Activated T-helper 2 cell treated with anti-CD3 and anti-CD28 coated beads, Interferon-gamma antibody, Interleukin-2, Interleukin-4, amounts not matched to agents 10 μg/mL and 5 μg/mL and 100 μg/mL, durations not matched to agents 14 hours and 24 hours and 36 hours (primary cell): ENCODE measurements around the gene FBXL13. TPM values are rescaled to one million over a fixed set of nuclear protein-coding genes. Genes with fewer than 3 reads are reported as not detected.

ENCODE experiments used
- DNase-seq: peaks from one replicate; pipeline ENCODE4 v3.0.0; 2021; ENCODE audit warnings: low spot score
- H3K27ac Mint-ChIP-seq: one replicate; pipeline ENCODE4 v1.8.0; 2021; ENCODE audit warnings: mixed read lengths
- H3K27me3 Mint-ChIP-seq: one replicate; pipeline ENCODE4 v1.8.0; 2021; ENCODE audit warnings: low read depth, mixed read lengths
- H3K36me3 Mint-ChIP-seq: one replicate; pipeline ENCODE4 v1.8.0; 2021; ENCODE audit warnings: low read depth, mixed read lengths
- H3K4me1 Mint-ChIP-seq: one replicate; pipeline ENCODE4 v1.8.0; 2021; ENCODE audit warnings: low read depth, mixed read lengths
- H3K4me3 Mint-ChIP-seq: one replicate; pipeline ENCODE4 v1.8.0; 2021; ENCODE audit warnings: low read depth, mild to moderate bottlenecking, moderate library complexity, mixed read lengths
- H3K9me3 Mint-ChIP-seq: one replicate; pipeline ENCODE4 v1.8.0; 2021; ENCODE audit warnings: mixed read lengths
- intact Hi-C: fragments of 100-400 bp; cut with micrococcal nuclease; formaldehyde crosslinking; loops from one replicate; pipeline ENCODE4 v1.15.1; 2023
- total RNA-seq: library from RNA; stranded (reverse); gene quantifications from 2 replicates; pipeline ENCODE4 v1.2.3, GENCODE V29; 2022

Gene FBXL13
- total RNA-seq, 1 donor from 2014 or later: 0.41 TPM

DNA sequence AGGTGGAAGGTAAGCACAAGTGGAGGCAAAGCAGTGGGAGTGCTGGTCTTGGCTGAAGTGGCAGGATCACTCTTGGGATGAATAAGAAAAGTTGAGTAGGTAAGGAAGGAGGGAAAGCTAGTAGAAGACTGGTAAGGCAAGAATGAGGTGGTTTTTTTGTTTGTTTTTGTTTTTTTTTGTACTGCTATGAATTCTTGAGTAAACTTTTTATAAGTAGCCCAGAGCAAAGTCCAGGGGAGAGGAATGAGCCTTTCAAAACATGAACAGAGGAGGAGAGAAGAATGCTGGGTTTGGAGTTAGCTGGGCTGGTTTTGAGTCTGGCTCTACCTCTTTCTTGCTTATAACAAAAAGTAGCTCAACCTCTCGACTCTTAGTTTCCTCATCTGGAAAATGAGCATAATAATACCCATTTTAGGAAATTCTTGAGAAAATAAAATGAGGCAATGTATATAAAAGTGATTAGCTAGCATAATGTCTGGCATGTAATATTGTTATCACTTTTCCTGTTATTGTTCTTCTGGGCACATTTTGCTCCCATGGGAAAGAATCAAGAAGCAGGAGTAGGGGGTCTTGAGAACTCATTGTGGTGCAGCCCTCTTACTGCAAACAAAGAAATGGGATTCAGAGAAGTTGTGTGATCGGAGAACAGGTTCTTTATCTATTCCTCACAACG, 185.9 kb downstream of the FBXL13 start:
- no peaks in the 10 kb centered on the region for H3K36me3 Mint-ChIP-seq
- no peaks in the 10 kb centered on the region for H3K4me1 Mint-ChIP-seq
- no peak overlapping the region for H3K4me3 Mint-ChIP-seq
- intact Hi-C loops: no loop called here
- peaks cover 9% of the 10 kb centered on the region for H3K27me3 Mint-ChIP-seq
- H3K9me3 Mint-ChIP-seq: no peaks in the 10 kb centered on the region
- H3K27ac Mint-ChIP-seq: no peak overlapping the region
- no peak for DNase-seq

DNA sequence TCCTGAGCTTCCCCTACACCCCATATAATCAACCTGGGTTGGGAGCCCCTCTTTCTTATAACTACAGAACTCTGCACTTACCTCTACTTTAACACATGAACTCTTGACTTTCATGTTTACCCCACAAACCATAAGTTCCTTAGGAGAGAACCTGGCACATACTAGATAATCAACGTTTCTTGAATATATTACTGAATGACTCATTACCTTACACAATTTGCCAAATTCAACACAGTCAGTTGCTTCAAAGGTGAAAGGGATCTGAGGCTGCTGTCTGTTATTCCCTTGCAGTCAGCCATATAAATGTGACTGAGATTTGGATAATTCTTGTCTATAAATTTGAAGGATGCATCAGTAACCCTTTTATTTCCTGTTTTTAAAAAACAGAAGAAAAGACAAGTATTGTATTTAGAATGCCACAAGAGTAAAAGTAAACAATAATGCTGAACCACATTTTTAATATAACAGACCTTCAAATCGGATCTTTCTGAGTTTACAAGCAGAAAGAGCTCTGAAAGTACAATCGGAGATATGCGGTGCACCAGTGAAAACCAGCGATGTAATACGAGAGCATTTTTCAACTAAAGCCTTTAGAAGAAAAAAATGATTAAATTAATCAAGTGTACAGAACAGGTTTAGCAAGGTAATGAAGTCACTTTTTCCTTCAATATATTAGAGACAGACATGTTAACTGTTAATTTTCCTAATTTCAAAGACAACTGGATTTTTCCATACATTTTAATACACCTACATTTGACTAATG, 191.3 kb downstream of the FBXL13 start:
- no peak for DNase-seq
- Mint-ChIP-seq H3K4me3 (no peak overlapping the region), H3K27ac (no peak overlapping the region), H3K4me1 (no peaks in the 10 kb centered on the region), H3K36me3 (no peaks in the 10 kb centered on the region), H3K9me3 (no peaks in the 10 kb centered on the region), H3K27me3 (peaks cover 7% of the 10 kb centered on the region)
- intact Hi-C loops: no loop called here

DNA sequence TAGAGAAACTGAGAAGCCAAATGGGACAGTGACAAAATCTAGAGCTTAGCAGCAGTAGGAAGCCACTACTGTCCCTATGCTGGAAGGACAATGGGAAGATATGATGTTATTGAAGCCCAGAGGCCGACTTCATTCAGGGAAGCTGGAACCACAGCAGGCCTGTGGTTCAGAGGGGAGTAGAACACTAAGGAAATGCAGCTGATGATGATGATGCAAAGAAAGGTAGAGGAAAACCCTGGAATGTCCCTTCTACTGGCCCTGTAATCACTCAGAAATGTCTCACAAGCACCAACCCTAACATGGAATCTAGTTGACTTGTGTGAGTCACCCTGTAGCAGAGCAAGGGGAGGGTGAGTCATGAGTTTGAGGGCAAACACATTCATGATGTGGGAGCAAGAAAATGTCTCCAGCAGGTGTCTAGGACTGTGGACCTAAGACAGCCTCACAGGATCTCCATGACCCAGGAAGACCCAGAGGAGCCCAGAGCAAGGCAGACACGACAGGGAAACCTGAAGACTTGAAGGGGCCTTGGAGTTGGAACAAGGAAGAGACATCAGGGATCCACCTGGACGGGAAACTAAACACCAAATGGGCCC, 198.8 kb downstream of the FBXL13 start:
- H3K4me1 Mint-ChIP-seq: peaks cover 33% of the 10 kb centered on the region
- no peaks in the 10 kb centered on the region for H3K36me3 Mint-ChIP-seq
- H3K27ac Mint-ChIP-seq: no peak overlapping the region
- no peaks in the 10 kb centered on the region for H3K9me3 Mint-ChIP-seq
- intact Hi-C loops: loop anchor here (1.0 to 10.0 kb wide), 2 partner anchors 40 to 199 kb away; partner anchors contain the start of genes ARMC10 and FBXL13
- peaks cover 8% of the 10 kb centered on the region for H3K27me3 Mint-ChIP-seq
- H3K4me3 Mint-ChIP-seq: no peak overlapping the region
- DNase-seq: no peak

DNA sequence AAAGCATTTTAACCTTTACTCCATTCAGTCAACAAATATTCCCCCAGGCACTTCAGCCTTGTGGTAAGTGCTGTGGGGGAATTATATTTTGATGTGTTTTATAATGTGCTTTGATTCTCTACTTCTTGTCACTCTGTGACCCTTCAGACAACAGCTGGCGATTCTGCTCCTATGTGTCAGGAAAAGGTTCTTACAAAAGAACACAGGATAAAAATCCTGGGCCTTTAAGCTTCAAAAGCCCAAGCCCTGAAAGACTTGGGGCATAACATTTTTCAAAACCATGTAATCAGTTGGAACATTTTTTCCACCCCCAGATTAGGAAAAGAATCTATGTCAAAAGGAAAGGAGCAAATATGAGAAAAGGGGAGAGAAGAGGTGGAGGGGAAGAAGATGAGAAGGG, 199.6 kb downstream of the FBXL13 start:
- Mint-ChIP-seq H3K4me3 (no peak overlapping the region), H3K4me1 (peaks cover 33% of the 10 kb centered on the region), H3K27ac (no peak overlapping the region), H3K9me3 (no peaks in the 10 kb centered on the region), H3K27me3 (peaks cover 2% of the 10 kb centered on the region), H3K36me3 (no peaks in the 10 kb centered on the region)
- no peak for DNase-seq
- intact Hi-C loops: loop anchor here (1.0 to 10.0 kb wide), 3 partner anchors 40 to 200 kb away; partner anchors contain the start of genes ARMC10 and FBXL13

DNA sequence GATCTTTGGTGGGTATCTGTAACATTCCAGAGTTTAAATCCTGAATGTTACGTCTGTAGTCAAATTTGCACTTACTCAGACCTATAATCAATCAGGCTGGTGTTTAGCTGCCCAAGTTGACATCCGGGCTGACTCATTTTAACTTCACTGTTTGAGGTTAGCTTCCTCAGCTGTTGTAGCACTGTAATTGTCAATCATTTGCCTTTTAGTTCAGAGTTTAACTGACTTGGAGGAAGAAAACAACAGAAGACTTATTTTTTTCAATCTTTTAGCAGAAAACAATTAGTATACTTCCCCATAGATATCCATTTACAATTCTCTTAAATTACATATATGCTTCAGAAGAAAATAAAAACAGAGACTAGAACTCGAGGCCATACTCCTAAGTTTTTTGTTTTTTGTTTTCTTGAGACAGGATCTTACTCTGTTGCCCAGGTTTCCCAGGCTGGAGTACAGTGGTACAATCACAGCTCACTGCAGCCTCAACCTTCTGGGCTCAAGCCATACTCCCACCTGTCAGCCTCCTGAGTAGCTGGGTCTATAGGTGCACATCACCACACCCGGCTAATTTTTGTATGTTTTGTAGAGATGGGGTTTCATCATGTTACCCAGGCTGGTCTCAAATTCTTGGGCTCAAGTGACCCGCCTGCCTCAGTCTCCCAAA, 200.3 kb downstream of the FBXL13 start:
- Mint-ChIP-seq H3K27me3 (peaks cover 2% of the 10 kb centered on the region), H3K9me3 (no peaks in the 10 kb centered on the region), H3K4me3 (no peak overlapping the region), H3K27ac (peak overlapping the region; percentile 28), H3K4me1 (peaks cover 33% of the 10 kb centered on the region), H3K36me3 (no peaks in the 10 kb centered on the region)
- intact Hi-C loops: loop anchor here (1.0 to 10.0 kb wide), 2 partner anchors 60 to 201 kb away; partner anchors contain the start of genes ARMC10 and FBXL13
- peak; percentile 17 for DNase-seq

DNA sequence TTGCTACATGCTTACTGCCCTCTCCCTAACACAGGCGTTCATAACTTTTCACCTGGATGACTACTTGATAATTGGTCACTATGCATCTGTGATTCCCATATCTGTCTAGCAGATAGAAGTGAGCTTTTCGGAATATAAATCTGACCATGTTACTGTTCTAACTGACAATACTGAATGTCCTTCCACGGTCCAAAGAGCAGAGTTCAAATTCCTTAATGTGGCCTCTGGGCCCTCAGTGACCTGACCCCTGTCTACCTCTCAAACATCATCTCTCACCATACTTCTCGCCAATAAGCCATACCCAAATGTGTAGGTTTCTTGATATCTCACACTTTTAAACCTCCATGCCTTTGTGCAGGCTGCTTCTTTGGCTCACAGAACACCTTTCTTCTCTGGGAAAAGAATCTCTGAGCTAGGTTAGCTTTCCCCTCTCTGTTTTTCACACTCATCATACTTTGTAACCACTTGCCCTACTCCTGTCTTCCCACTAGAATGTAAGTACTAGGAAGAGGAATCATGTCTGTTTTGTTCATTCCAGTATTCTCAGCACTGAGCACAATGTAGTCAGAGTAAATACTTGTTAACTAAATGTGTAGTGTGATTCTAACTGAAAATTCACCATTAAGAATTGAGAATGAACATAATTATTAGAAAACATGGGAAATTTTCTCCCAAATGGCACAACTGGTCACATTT, 201.0 kb downstream of the FBXL13 start:
- no peak overlapping the region for H3K4me3 Mint-ChIP-seq
- intact Hi-C loops: loop anchor here (1.0 to 10.0 kb wide), 2 partner anchors 59 to 201 kb away; partner anchors contain the start of genes ARMC10 and FBXL13

DNA sequence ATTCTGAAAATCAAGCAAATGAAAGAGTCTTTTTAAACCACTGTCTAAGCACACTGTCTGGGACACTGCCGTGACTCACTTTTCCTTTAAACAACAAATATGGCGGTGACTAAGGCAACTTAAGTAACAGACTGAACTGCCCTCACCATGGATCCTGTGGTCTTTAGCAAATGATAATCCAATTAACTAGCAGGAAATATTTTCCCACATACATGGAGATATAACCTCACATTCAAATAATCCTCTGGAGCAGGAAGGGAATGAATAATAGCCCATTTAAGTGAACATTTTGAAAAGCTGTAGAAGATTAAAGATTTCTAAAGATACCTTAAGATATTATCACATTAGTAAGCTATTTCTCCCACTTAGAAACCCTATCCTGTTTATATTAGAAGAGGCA, 202.1 kb downstream of the FBXL13 start:
- peaks cover 36% of the 10 kb centered on the region for H3K4me1 Mint-ChIP-seq
- intact Hi-C loops: loop anchor here (10.0 kb wide), 1 partner anchor 202 kb away; the partner anchor contains the start of genes ARMC10 and FBXL13
- H3K9me3 Mint-ChIP-seq: no peaks in the 10 kb centered on the region
- no peaks in the 10 kb centered on the region for H3K36me3 Mint-ChIP-seq
- H3K27ac Mint-ChIP-seq: no peak overlapping the region
- no peak for DNase-seq
- H3K4me3 Mint-ChIP-seq: no peak overlapping the region
- H3K27me3 Mint-ChIP-seq: peaks cover 2% of the 10 kb centered on the region

More for the DNA sequence above, 201.0 kb downstream of the FBXL13 start:
- no peaks in the 10 kb centered on the region for H3K36me3 Mint-ChIP-seq
- DNase-seq: no peak
- H3K27me3 Mint-ChIP-seq: peaks cover 2% of the 10 kb centered on the region
- peaks cover 33% of the 10 kb centered on the region for H3K4me1 Mint-ChIP-seq
- no peaks in the 10 kb centered on the region for H3K9me3 Mint-ChIP-seq
- H3K27ac Mint-ChIP-seq: peak overlapping the region; percentile 29

DNA sequence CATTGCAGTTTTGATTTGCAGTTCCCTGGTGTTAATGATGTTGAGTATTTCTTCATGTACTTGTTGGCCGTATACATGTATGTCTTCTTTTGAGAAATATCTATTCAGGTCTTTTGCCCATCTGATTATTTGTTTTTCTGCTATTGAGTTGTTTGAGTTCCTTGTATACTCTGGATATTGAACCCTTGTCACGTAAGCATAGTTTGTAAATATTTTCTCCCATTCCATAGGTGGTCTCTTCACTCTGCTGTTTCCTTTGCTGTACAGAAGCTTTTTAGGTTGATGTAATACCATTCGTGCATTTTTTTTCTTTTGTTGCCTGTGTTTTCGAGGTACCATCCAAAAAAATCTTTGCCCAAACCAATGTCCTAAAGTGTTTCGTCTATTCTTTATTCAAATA, 205.4 kb downstream of the FBXL13 start:
- intact Hi-C loops: no loop called here

DNA sequence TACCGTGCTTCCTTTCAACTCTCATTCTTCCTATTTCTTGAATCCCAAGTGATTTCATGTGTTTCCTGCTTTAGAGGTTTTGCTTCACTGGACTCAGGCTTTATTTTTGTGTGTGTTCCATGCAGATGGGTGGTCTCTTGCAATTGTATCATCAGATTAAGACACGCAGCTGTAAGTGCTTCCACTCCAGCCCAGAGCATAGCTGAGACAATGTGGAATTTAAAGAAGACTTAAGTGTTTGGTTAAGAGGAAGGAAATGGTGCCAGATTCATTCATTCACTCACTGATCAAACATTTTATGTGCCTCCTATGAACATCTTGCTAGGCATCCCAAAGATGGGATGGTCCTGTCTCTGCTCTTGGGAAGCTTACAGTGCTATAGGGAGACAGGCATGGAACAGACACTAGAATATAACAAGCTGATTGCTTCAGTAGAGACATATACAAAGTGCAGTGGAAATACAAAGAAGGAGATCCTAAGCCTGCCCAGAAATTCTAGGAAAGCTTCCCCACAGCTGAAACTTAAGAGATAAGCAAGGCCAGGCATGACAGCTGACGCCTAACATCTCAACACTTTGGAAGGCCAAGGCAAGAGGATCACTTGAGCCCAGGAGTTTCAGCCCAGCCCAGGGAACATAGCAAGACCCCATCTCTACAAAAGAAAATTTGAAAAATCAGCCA, 207.9 kb downstream of the FBXL13 start:
- H3K9me3 Mint-ChIP-seq: no peaks in the 10 kb centered on the region
- H3K27ac Mint-ChIP-seq: no peak overlapping the region
- H3K36me3 Mint-ChIP-seq: no peaks in the 10 kb centered on the region
- peaks cover 14% of the 10 kb centered on the region for H3K27me3 Mint-ChIP-seq
- no peak overlapping the region for H3K4me3 Mint-ChIP-seq
- peaks cover 5% of the 10 kb centered on the region for H3K4me1 Mint-ChIP-seq
- no peak for DNase-seq
- intact Hi-C loops: no loop called here

More for the DNA sequence above, 205.4 kb downstream of the FBXL13 start:
- Mint-ChIP-seq H3K9me3 (no peaks in the 10 kb centered on the region), H3K27ac (no peak overlapping the region), H3K4me3 (no peak overlapping the region), H3K36me3 (no peaks in the 10 kb centered on the region), H3K27me3 (peaks cover 6% of the 10 kb centered on the region), H3K4me1 (peaks cover 18% of the 10 kb centered on the region)
- no peak for DNase-seq

DNA sequence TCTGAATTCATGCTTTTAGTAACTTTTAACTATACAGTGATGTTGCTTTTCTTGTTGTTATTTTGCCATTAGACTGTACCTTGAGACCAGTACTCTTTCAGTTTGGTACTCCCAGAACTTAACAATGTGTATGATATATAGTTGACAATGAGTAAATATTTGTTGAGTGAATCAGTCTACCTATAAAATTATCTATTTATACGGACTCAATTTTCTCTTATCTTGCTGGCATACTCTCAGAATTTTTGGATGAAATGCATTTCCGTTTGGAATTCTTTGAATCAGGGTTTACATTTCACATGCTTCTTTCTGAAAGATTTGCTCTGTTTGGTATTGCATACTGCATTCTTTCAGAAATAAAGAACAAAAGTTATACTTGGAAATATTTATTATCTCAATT, 209.6 kb downstream of the FBXL13 start:
- Mint-ChIP-seq H3K9me3 (no peaks in the 10 kb centered on the region), H3K27me3 (peaks cover 15% of the 10 kb centered on the region), H3K27ac (no peak overlapping the region), H3K36me3 (no peaks in the 10 kb centered on the region), H3K4me1 (peaks cover 5% of the 10 kb centered on the region), H3K4me3 (no peak overlapping the region)
- intact Hi-C loops: no loop called here
- no peak for DNase-seq

DNA sequence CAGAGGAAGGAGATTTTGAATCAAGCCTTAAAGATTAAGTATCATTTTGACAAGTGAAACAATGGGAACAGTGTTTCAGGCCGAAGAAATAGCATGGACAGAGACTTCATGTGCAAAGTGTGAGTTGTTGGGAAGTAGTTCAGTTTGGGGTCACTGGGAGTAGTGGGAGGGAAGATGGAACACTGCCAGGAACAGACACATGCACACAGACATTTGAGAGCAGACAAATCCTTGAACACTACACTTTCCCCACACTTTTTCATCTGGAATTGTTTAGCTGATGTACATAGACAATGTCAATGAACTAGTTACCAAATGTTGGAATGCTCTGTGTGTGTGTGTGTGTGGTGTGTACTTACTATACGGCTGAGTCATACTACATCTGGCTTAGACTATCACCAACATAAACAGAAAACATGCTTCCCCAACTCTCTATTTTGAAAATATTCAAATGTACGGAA, 214.2 kb downstream of the FBXL13 start:
- H3K4me3 Mint-ChIP-seq: no peak overlapping the region
- DNase-seq: no peak
- no peaks in the 10 kb centered on the region for H3K9me3 Mint-ChIP-seq
- intact Hi-C loops: no loop called here
- no peak overlapping the region for H3K27ac Mint-ChIP-seq
- H3K4me1 Mint-ChIP-seq: peaks cover 2% of the 10 kb centered on the region
- peaks cover 26% of the 10 kb centered on the region for H3K27me3 Mint-ChIP-seq
- no peaks in the 10 kb centered on the region for H3K36me3 Mint-ChIP-seq
